Stimulated activated CD4-positive, alpha-beta T cell treated with anti-CD3 and anti-CD28 coated beads, Interleukin-2, amount 100 ng/mL, for 24 hours (primary cell): ENCODE measurements around the gene CYP4F22.
"Not testable (repeated sequence)": the region's sequence is repeated elsewhere in the genome, so short reads cannot be mapped to it uniquely, and the experiment has no call there.

ENCODE experiments used
- DNase-seq, 2 donors: peaks; one replicate each; pipeline ENCODE4 v3.0.0-alpha.2; 2020

The CYP4F22 gene

DNA sequence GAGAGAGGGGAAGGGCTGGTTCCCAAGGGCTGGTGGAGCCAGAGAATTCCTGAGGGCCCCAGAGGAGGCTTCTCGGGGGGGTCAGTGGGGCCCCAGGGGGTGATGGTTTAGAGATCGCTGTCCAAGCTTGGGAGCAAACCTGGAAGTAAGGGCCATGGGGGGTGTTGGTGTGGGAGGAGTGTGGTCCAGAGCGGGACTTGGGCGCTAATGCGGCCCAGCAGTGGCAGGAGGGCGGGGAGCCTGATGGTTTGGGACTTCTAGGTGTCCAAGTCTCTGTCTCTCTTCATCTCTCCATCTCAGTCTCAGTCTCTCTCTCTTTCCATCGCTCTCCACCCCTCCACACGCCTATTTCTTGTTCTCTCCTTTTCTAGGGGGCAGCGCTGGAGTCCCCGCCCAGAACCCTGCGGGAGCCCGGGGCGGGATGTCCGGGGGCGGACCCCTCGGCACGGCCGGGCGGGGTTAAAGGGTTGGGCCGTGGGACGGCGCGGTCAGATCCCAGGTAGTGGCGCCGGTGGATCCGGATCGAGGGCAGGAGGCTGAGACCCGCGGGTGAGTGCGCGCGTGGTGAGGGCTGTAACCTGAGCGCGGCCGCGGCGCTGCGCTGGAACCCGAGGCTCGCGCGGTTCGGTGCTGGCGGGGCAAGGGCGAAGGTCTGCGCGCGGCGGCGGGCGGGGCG, at the start of gene CYP4F22:
CYP4F22 (plus strand) TSS at position 491 of the 676 bp plus-strand sequence. CDS start 16,812 bp downstream, outside the sequence.
- peak; percentile 27 to 38 for DNase-seq

DNA sequence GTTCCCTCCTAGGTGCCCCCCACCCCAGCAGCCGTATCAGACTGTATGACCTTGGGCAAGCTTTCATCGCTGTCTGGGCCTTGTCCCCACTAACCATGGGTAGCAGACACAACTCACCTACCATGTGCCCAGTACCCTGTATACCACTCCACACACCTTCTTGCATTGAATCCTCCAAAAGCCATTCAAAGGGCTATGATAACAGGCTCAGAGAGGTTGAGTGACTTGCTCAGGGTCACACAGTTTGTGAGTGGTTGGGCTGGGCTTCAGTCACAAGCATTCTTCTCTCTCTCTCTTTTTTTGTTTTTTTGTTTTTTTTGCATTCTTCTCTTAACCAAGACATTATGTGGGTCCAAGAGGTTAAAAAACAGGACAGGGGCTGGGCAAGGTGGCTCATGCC, 46.6 kb upstream of the CYP4F22 start:
- no peak for DNase-seq

GRCh38 chr19:15463861-15464371, 44.4 kb upstream of the CYP4F22 start:
- DNase-seq = peak; percentile 76 to 77

- peak; percentile 68 to 73 for DNase-seq
Measured at GRCh38 chr19:15464394-15465385, 43.6 kb upstream of the CYP4F22 start, which contains the start of gene RASAL3. RASAL3 (minus strand) TSS chr19:15464544; CDS start chr19:15464358, 186 bp downstream.

GRCh38 chr19:15466851-15467733, 41.2 kb upstream of the CYP4F22 start:
- peak; percentile 61 to 63 for DNase-seq

GRCh38 chr19:15467734-15468214, 40.6 kb upstream of the CYP4F22 start:
- DNase-seq = no peak

GRCh38 chr19:15468675-15469512, 39.4 kb upstream of the CYP4F22 start:
- DNase-seq = no peak

- DNase-seq = peak in 1 of 2 donors; percentile 46
Measured at GRCh38 chr19:15469513-15470297, 38.6 kb upstream of the CYP4F22 start.

GRCh38 chr19:15471639-15472101, 36.7 kb upstream of the CYP4F22 start:
- DNase-seq = no peak

DNA sequence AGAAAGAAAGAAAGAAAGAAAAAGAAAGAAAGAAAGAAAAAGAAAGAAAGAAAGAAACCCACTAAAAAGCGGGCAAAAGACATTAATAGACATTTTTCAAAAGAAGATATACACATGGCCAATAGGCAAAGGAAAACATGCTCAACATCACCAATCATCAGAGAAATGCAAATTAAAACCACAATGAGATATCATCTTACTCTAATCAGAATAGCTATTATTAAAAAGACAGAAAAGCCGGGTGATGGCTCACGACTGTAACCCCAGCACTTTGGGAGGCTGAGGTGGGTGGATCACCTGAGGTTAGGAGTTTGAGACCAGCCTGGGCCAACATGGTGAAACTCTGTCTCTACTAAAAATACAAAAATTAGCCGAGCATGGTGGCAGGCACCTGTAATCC, 34.5 kb upstream of the CYP4F22 start:
- not testable (repeated sequence) for DNase-seq

DNA sequence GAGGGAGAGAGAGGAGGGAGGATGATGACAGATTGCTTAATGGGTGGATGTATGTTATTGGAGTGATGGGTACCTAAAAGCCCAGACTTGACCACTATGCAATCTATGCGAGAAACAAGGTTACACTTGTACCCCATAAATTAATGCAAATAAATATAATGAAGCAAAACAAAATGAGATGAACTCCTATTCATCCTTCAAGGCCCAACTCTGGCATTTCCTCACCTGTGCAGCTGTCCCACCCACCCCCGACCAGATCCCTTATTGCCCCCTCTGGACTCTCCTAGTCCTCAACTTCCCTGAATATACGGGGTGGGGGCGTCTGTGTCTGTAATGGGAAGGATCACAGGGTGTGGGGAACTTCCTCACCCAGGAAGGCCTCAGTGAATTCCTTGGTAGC, 33.2 kb upstream of the CYP4F22 start:
- DNase-seq = no peak

GRCh38 chr19:15475611-15476010, 32.7 kb upstream of the CYP4F22 start:
- no peak for DNase-seq

- DNase-seq = no peak
Measured at GRCh38 chr19:15476325-15476724, 32.0 kb upstream of the CYP4F22 start.

DNA sequence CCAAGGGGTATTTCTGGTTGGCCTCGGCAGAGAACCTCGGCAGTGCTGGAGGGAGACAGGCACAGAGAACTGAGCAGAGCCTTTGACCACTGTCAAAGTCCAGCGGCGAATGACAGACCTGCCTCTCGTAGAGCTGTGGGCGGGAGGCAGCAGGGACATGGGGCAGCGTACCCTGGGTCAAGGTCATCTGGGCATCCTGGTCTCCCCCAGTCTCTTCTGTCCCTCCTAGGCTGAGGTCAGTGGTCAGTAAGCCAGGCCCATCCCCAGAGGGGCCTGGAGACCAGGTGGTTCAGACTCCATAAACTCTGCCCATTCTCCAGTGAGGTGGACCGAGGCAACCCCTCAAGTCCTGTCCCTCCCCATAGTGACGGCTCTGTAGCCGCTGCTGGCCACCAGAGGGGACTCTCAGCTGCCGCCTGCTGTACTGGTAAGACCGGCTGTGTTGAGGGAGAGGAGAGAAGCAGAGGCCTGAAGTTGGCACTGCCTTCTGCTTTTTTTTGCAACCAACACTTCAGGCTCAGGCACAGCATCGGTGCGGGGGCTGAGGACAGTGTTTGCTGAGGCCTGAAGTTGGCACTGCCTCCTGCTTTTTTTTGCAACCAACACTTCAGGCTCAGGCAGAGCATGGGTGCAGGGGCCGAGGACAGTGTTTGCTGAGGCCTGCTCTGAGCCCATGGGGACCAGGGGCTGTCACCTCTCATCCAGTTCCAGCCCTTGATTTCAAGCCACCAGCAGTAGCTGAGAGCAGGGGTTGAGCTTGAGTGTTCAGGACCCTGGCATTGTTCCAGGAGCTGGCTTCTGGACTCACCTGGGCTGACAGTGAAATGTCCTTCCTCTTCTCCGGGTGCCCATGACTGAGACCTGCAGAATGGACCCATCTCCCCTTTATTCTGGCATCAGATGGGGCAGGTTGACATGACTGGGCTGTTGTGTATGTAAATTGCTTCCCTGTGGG, 28.7 kb upstream of the CYP4F22 start, which contains the start of gene PGLYRP2:
PGLYRP2 (minus strand) TSS at position 111 of the 955 bp plus-strand sequence. CDS start 130 bp downstream, outside the sequence.
- DNase-seq = no peak

DNA sequence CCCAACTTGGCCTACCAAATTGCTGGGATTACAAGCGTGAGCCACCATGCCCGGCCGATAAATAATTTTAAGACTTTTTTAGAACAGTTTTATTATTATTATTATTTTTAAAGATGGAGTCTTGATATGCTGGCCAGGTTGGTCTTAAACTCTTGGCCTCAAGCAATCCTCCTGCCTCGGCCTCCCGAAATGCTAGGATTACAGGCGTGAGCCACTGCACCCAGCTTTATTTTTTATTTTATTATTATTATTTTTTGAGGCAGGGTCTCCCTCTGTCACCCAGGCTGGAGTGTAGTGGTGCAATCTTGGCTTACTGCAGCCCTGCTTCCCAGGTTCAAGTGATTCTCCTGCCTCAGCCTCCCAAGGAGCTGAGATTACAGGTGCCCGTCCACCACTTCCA, 27.3 kb upstream of the CYP4F22 start:
- DNase-seq = not testable (repeated sequence)

- not testable (repeated sequence) for DNase-seq
Measured at GRCh38 chr19:15485768-15486167, 22.6 kb upstream of the CYP4F22 start.

GRCh38 chr19:15487038-15487437, 21.3 kb upstream of the CYP4F22 start:
- no peak for DNase-seq

GRCh38 chr19:15488489-15489226, 19.7 kb upstream of the CYP4F22 start:
- DNase-seq = no peak
